ENCODE results near the gene KATNAL1.
A peak's percentile ranks its signal among the peaks of the same experiment; 100 is the strongest.

Gene KATNAL1

GRCh38 chr13:30170569-30170968 is 136.8 kb downstream of the KATNAL1 start:
- DNase-seq (ENCODE audit: insufficient read length) (no peak), FAIRE-seq (no peak)
- TF ChIP-seq POLR2A (IDR thresholded peaks at IDR 0.05; ENCODE audit: low read depth, low read length) (no peak), TAF1 (IDR thresholded peaks at IDR 0.05; ENCODE audit: borderline replicate concordance, low read depth, low read length) (no peak), POLR2AphosphoS5 (IDR thresholded peaks at IDR 0.05; ENCODE audit: low read depth, low read length) (no peak)

GRCh38 chr13:30169442-30169841 is 137.9 kb downstream of the KATNAL1 start:
- DNase-seq (ENCODE audit: insufficient read length) (no peak), FAIRE-seq (peak; percentile 62)
- TF ChIP-seq POLR2AphosphoS5 (IDR thresholded peaks at IDR 0.05; ENCODE audit: low read depth, low read length) (no peak), TAF1 (IDR thresholded peaks at IDR 0.05; ENCODE audit: borderline replicate concordance, low read depth, low read length) (0 out of 2 replicates have a peak, but pooled peaks have one; percentile 31), POLR2A (IDR thresholded peaks at IDR 0.05; ENCODE audit: low read depth, low read length) (no peak)

- DNase-seq (ENCODE audit: insufficient read length) (no peak), FAIRE-seq (no peak)
- TF ChIP-seq POLR2AphosphoS5 (IDR thresholded peaks at IDR 0.05; ENCODE audit: low read depth, low read length): no peak
- TF ChIP-seq POLR2A (IDR thresholded peaks at IDR 0.05; ENCODE audit: low read depth, low read length): no peak
- no peak for TF ChIP-seq TAF1 (IDR thresholded peaks at IDR 0.05; ENCODE audit: borderline replicate concordance, low read depth, low read length)
Observed at GRCh38 chr13:30165796-30166195, 141.6 kb downstream of the KATNAL1 start.

GRCh38 chr13:30165071-30165470 is 142.3 kb downstream of the KATNAL1 start:
- FAIRE-seq (no peak), DNase-seq (ENCODE audit: insufficient read length) (no peak)
- TF ChIP-seq POLR2A (IDR thresholded peaks at IDR 0.05; ENCODE audit: low read depth, low read length) (no peak), POLR2AphosphoS5 (IDR thresholded peaks at IDR 0.05; ENCODE audit: low read depth, low read length) (no peak), TAF1 (IDR thresholded peaks at IDR 0.05; ENCODE audit: borderline replicate concordance, low read depth, low read length) (no peak)

- FAIRE-seq (no peak), DNase-seq (ENCODE audit: insufficient read length) (no peak)
- TF ChIP-seq POLR2A (IDR thresholded peaks at IDR 0.05; ENCODE audit: low read depth, low read length): no peak
- TF ChIP-seq POLR2AphosphoS5 (IDR thresholded peaks at IDR 0.05; ENCODE audit: low read depth, low read length): no peak
- TF ChIP-seq TAF1 (IDR thresholded peaks at IDR 0.05; ENCODE audit: borderline replicate concordance, low read depth, low read length): no peak
Observed at GRCh38 chr13:30164146-30164545, 143.2 kb downstream of the KATNAL1 start.

- FAIRE-seq: no peak
- TF ChIP-seq TAF1 (IDR thresholded peaks at IDR 0.05; ENCODE audit: borderline replicate concordance, low read depth, low read length) (no peak), POLR2AphosphoS5 (IDR thresholded peaks at IDR 0.05; ENCODE audit: low read depth, low read length) (no peak), POLR2A (IDR thresholded peaks at IDR 0.05; ENCODE audit: low read depth, low read length) (no peak)
- DNase-seq (ENCODE audit: insufficient read length): no peak
Observed at GRCh38 chr13:30163441-30163840, 143.9 kb downstream of the KATNAL1 start.

GRCh38 chr13:30159446-30159839 is 147.9 kb downstream of the KATNAL1 start:
- peak; percentile 46 for FAIRE-seq
- TF ChIP-seq POLR2A (IDR thresholded peaks at IDR 0.05; ENCODE audit: low read depth, low read length): no peak
- no peak for TF ChIP-seq POLR2AphosphoS5 (IDR thresholded peaks at IDR 0.05; ENCODE audit: low read depth, low read length)
- TF ChIP-seq TAF1 (IDR thresholded peaks at IDR 0.05; ENCODE audit: borderline replicate concordance, low read depth, low read length): no peak
- no peak for DNase-seq (ENCODE audit: insufficient read length)

GRCh38 chr13:30158774-30159445 is 148.4 kb downstream of the KATNAL1 start:
- FAIRE-seq: peak; percentile 83
- no peak for DNase-seq (ENCODE audit: insufficient read length)
- TF ChIP-seq POLR2A (IDR thresholded peaks at IDR 0.05; ENCODE audit: low read depth, low read length): no peak
- no peak for TF ChIP-seq POLR2AphosphoS5 (IDR thresholded peaks at IDR 0.05; ENCODE audit: low read depth, low read length)
- no peak for TF ChIP-seq TAF1 (IDR thresholded peaks at IDR 0.05; ENCODE audit: borderline replicate concordance, low read depth, low read length)

GRCh38 chr13:30157616-30157993 is 149.7 kb downstream of the KATNAL1 start:
- DNase-seq (ENCODE audit: insufficient read length): no peak
- no peak for TF ChIP-seq TAF1 (IDR thresholded peaks at IDR 0.05; ENCODE audit: borderline replicate concordance, low read depth, low read length)
- no peak for TF ChIP-seq POLR2A (IDR thresholded peaks at IDR 0.05; ENCODE audit: low read depth, low read length)
- TF ChIP-seq POLR2AphosphoS5 (IDR thresholded peaks at IDR 0.05; ENCODE audit: low read depth, low read length): no peak
- peak; percentile 94 for FAIRE-seq

GRCh38 chr13:30156826-30157615 is 150.3 kb downstream of the KATNAL1 start:
- TF ChIP-seq POLR2A (IDR thresholded peaks at IDR 0.05; ENCODE audit: low read depth, low read length) (no peak), TAF1 (IDR thresholded peaks at IDR 0.05; ENCODE audit: borderline replicate concordance, low read depth, low read length) (no peak), POLR2AphosphoS5 (IDR thresholded peaks at IDR 0.05; ENCODE audit: low read depth, low read length) (no peak)
- DNase-seq (ENCODE audit: insufficient read length) (no peak), FAIRE-seq (no peak)

GRCh38 chr13:30156270-30156669 is 151.1 kb downstream of the KATNAL1 start:
- no peak for TF ChIP-seq POLR2AphosphoS5 (IDR thresholded peaks at IDR 0.05; ENCODE audit: low read depth, low read length)
- no peak for TF ChIP-seq POLR2A (IDR thresholded peaks at IDR 0.05; ENCODE audit: low read depth, low read length)
- no peak for TF ChIP-seq TAF1 (IDR thresholded peaks at IDR 0.05; ENCODE audit: borderline replicate concordance, low read depth, low read length)
- peak; percentile 81 for FAIRE-seq

GRCh38 chr13:30154931-30155330 is 152.4 kb downstream of the KATNAL1 start:
- FAIRE-seq: no peak

More at GRCh38 chr13:30156270-30156669, 151.1 kb downstream of the KATNAL1 start:
- no peak for DNase-seq (ENCODE audit: insufficient read length)

More at GRCh38 chr13:30154931-30155330, 152.4 kb downstream of the KATNAL1 start:
- no peak for DNase-seq (ENCODE audit: insufficient read length)
- TF ChIP-seq POLR2AphosphoS5 (IDR thresholded peaks at IDR 0.05; ENCODE audit: low read depth, low read length): no peak
- TF ChIP-seq TAF1 (IDR thresholded peaks at IDR 0.05; ENCODE audit: borderline replicate concordance, low read depth, low read length): no peak
- no peak for TF ChIP-seq POLR2A (IDR thresholded peaks at IDR 0.05; ENCODE audit: low read depth, low read length)

Data from GM12892 (cell line).